Measurements from ENCODE around the gene GPR42.

Gene GPR42

DNA sequence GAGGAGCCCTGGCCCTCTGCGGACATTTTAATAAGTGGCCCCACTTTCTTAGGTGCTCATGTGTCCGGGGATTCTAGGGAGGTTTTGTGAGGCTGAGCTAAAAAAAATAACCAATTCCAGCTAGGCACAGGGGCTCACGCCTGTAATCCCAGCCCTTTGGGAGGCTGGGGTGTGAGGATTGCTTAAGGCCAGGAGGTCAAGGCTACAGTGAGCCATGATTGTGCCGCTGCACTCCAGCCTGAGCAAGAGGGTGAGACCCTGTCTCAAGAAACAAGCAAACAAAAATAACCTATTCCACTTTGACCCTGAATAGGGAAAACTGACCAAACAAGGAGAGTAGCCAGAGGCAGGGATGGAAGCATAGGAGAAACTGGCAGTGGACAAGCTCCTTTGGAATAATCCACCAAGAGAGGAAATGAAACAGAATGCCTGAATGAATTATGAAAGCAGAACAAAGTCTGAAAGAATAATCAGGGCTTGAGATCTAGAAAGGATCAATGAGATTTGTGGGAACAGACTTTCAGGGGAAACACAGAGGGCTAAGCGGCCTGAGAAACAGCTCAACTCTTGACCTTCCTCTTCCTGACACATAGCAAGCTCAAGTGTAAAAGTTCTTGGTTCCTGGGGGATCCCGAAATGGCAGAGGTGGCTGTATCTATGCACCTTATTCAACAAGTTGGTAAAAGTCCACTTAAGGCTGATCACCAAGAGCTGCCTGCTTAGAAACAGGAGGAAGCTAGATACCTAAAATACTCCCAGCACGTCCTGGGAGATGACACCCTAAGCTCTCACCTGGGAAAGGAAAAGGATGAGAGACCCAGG is 47.1 kb downstream of the GPR42 start:
- Histone ChIP-seq H3K4me3 (ENCODE audit: low read depth, low read length) (no peak overlapping the region), H3K9me3 (ENCODE audit: control insufficient read depth, insufficient read depth, low read depth, low read length) (no peaks in the 10 kb centered on the region), H3K4me1 (ENCODE audit: control insufficient read depth, insufficient read depth, low read length) (no peaks in the 10 kb centered on the region), H3K36me3 (ENCODE audit: control insufficient read depth in 2 of 2, insufficient read depth in 1 of 2, low read length in 2 of 2) (no peaks in the 10 kb centered on the region), H3K27ac (ENCODE audit: extremely low read depth, low read depth, low read length) (no peak overlapping the region)
- no peak for TF ChIP-seq KLF1 (tag by site-specific recombination; IDR thresholded peaks at IDR 0.05)
- no peak for TF ChIP-seq IKZF3 (tag by site-specific recombination; IDR thresholded peaks at IDR 0.05)
- TF ChIP-seq SCRT2 (tag by site-specific recombination; IDR thresholded peaks at IDR 0.05) = peak; percentile 73
- peak; percentile 45; the same call in 1 of the 2 replicates for TF ChIP-seq SCRT1 (tag by site-specific recombination; IDR thresholded peaks at IDR 0.05; ENCODE audit: borderline replicate concordance)
- no peak for TF ChIP-seq ZSCAN16 (tag by site-specific recombination; IDR thresholded peaks at IDR 0.05)
- TF ChIP-seq, protein P1, sequence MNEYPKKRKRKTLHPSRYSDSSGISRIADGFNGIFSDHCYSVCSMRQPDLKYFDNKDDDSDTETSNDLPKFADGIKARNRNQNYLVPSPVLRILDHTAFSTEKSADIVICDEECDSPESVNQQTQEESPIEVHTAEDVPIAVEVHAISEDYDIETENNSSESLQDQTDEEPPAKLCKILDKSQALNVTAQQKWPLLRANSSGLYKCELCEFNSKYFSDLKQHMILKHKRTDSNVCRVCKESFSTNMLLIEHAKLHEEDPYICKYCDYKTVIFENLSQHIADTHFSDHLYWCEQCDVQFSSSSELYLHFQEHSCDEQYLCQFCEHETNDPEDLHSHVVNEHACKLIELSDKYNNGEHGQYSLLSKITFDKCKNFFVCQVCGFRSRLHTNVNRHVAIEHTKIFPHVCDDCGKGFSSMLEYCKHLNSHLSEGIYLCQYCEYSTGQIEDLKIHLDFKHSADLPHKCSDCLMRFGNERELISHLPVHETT (tag by site-specific recombination; IDR thresholded peaks at IDR 0.05) = no peak
- no peak for TF ChIP-seq ZNF626 (tag by site-specific recombination; IDR thresholded peaks at IDR 0.05)
- TF ChIP-seq ZNF747 (tag by site-specific recombination; IDR thresholded peaks at IDR 0.05) = no peak
- POLR2A ChIA-PET = interaction anchor here (0.6 kb wide), 1 partner anchor 757 kb away, joined by 3 read pairs; no protein-coding TSS in a partner anchor
- CTCF ChIA-PET = interaction anchor here (0.6 to 1.7 kb wide), 5 partner anchors 39 to 174 kb away, joined by 3 to 10 read pairs (median 3); no protein-coding TSS in a partner anchor

DNA sequence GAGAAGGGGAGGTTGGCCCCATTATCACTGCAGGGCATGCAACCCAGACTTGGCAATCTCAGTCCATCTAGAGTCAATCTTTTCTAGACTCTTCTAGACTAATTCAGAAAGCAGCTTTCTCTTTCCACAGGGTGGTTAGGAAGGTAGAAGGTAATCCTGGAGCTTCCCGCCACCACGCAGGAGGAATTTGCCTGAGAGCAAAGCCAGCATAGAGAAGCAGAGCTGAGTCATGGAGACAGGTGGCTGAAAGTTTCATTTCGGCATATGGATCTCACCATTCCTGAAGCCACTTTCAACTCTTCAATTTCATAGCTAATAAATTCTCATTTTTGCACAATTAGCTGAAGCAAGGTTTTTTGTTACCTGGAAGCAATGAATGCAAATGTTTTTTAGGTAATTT is 48.2 kb downstream of the GPR42 start:
- Histone ChIP-seq H3K4me1 (ENCODE audit: control insufficient read depth, insufficient read depth, low read length) (no peaks in the 10 kb centered on the region), H3K36me3 (ENCODE audit: control insufficient read depth in 2 of 2, insufficient read depth in 1 of 2, low read length in 2 of 2) (no peaks in the 10 kb centered on the region), H3K27ac (ENCODE audit: extremely low read depth, low read depth, low read length) (no peak overlapping the region), H3K9me3 (ENCODE audit: control insufficient read depth, insufficient read depth, low read depth, low read length) (no peaks in the 10 kb centered on the region), H3K4me3 (ENCODE audit: low read depth, low read length) (no peak overlapping the region)
- POLR2A ChIA-PET = no interaction called here
- no peak for TF ChIP-seq ZSCAN23 (tag by site-specific recombination; IDR thresholded peaks at IDR 0.05)
- TF ChIP-seq ZNF24 (tag by site-specific recombination; IDR thresholded peaks at IDR 0.05) = no peak
- no peak for TF ChIP-seq HOXA7 (CRISPR knock-in tag; IDR thresholded peaks at IDR 0.05; ENCODE audit: borderline replicate concordance)
- TF ChIP-seq ZNF548 (tag by site-specific recombination; IDR thresholded peaks at IDR 0.05) = no peak
- no peak for TF ChIP-seq ZNF555 (tag by site-specific recombination; conservative IDR thresholded peaks at IDR 0.05)
- TF ChIP-seq, protein P2, sequence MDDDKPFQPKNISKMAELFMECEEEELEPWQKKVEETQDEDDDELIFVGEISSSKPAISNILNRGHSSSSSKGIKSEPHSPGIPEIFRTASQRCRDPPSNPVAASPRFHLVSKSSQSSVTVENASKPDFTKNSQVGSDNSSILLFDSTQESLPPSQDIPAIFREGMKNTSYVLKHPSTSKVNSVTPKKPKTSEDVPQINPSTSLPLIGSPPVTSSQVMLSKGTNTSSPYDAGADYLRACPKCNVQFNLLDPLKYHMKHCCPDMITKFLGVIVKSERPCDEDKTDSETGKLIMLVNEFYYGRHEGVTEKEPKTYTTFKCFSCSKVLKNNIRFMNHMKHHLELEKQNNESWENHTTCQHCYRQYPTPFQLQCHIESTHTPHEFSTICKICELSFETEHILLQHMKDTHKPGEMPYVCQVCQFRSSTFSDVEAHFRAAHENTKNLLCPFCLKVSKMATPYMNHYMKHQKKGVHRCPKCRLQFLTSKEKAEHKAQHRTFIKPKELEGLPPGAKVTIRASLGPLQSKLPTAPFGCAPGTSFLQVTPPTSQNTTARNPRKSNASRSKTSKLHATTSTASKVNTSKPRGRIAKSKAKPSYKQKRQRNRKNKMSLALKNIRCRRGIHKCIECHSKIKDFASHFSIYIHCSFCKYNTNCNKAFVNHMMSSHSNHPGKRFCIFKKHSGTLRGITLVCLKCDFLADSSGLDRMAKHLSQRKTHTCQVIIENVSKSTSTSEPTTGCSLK (tag by site-specific recombination; IDR thresholded peaks at IDR 0.05) = no peak
- CTCF ChIA-PET = interaction anchor here (0.6 to 1.7 kb wide), 3 partner anchors 51 to 91 kb away, joined by 3 to 6 read pairs (median 3); no protein-coding TSS in a partner anchor

DNA sequence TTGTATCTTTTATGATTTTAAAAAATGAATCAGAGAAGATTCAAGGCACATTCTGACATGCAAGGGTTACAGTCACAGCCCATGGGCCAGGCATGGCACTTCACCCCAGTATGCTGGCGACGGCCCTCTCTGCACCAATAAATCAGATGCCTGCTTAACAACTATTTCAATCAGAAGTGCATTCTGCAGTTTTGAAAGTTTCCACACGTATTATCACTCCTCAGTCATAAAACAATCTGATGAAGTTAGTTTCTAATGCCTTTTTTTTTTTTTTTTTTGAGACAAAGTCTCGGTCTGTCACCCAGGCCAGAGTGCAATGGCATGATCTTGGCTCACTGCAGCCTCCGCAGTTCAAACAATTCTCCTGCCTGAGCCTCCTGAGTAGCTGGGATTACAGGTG is 48.9 kb downstream of the GPR42 start:
- Histone ChIP-seq H3K4me1 (ENCODE audit: control insufficient read depth, insufficient read depth, low read length) (no peaks in the 10 kb centered on the region), H3K4me3 (ENCODE audit: low read depth, low read length) (no peak overlapping the region), H3K9me3 (ENCODE audit: control insufficient read depth, insufficient read depth, low read depth, low read length) (no peaks in the 10 kb centered on the region), H3K36me3 (ENCODE audit: control insufficient read depth in 2 of 2, insufficient read depth in 1 of 2, low read length in 2 of 2) (no peaks in the 10 kb centered on the region), H3K27ac (ENCODE audit: extremely low read depth, low read depth, low read length) (no peak overlapping the region)
- TF ChIP-seq ZNF274 (IDR thresholded peaks at IDR 0.05; ENCODE audit: low read length) (no peak), ZNF274 (tag by site-specific recombination; IDR thresholded peaks at IDR 0.05; ENCODE audit: borderline replicate concordance) (no peak), ZBTB7A (tag by site-specific recombination; IDR thresholded peaks at IDR 0.05; ENCODE audit: low read depth) (no peak), GLI2 (tag by site-specific recombination; IDR thresholded peaks at IDR 0.05; ENCODE audit: borderline replicate concordance, low read depth) (no peak), REPIN1 (tag by site-specific recombination; IDR thresholded peaks at IDR 0.05; ENCODE audit: low read depth) (no peak), HOXD13 (CRISPR knock-in tag; IDR thresholded peaks at IDR 0.05; ENCODE audit: borderline replicate concordance) (no peak)
- ChIA-PET CTCF (interaction anchor here (1.4 kb wide), 2 partner anchors 75 to 78 kb away, joined by 5 to 7 read pairs; no protein-coding TSS in a partner anchor), POLR2A (no interaction called here)
